SKM-1 treated with dmso at 0.1 percent for 144 hours (cell line): Measurements from ENCODE around the gene FSIP1.

ENCODE experiments used
- DNase-seq: peaks from one replicate; lab custom pipeline; 2025; ENCODE audit not compliant: unreplicated experiment; lab: John Stamatoyannopoulos, UW

Gene FSIP1

GRCh38 chr15:39690881-39691634 lies 91.6 kb downstream of the FSIP1 start:
- DNase-seq = no peak

GRCh38 chr15:39687965-39688364 lies 94.7 kb downstream of the FSIP1 start:
- no peak for DNase-seq

- peak; percentile 61 for DNase-seq
These were observed 96.5 kb downstream of the FSIP1 start for GRCh38 chr15:39685999-39686613.

GRCh38 chr15:39685367-39685766 lies 97.3 kb downstream of the FSIP1 start:
- DNase-seq = no peak

- DNase-seq = no peak
These were observed 98.4 kb downstream of the FSIP1 start for GRCh38 chr15:39684233-39684632.

- no peak for DNase-seq
These were observed 100.3 kb downstream of the FSIP1 start for GRCh38 chr15:39682366-39682765.

- no peak for DNase-seq
These were observed 101.8 kb downstream of the FSIP1 start for GRCh38 chr15:39680868-39681267.

GRCh38 chr15:39672666-39673065 lies 110.0 kb downstream of the FSIP1 start:
- no peak for DNase-seq

- DNase-seq = no peak
These were observed 110.5 kb downstream of the FSIP1 start for GRCh38 chr15:39672184-39672583.

GRCh38 chr15:39670687-39671086 lies 112.0 kb downstream of the FSIP1 start:
- DNase-seq = no peak

- DNase-seq = no peak
These were observed 113.0 kb downstream of the FSIP1 start for GRCh38 chr15:39669661-39670060.

- DNase-seq = no peak
These were observed 113.4 kb downstream of the FSIP1 start for GRCh38 chr15:39669241-39669640.

GRCh38 chr15:39668457-39668856 lies 114.2 kb downstream of the FSIP1 start:
- DNase-seq = no peak

GRCh38 chr15:39667382-39668127 lies 115.1 kb downstream of the FSIP1 start:
- DNase-seq = no peak

- DNase-seq = no peak
These were observed 116.0 kb downstream of the FSIP1 start for GRCh38 chr15:39666677-39667076.

GRCh38 chr15:39665629-39666250 lies 116.9 kb downstream of the FSIP1 start:
- no peak for DNase-seq

- no peak for DNase-seq
These were observed 118.9 kb downstream of the FSIP1 start for GRCh38 chr15:39663704-39664250.

GRCh38 chr15:39661776-39662175 lies 120.9 kb downstream of the FSIP1 start:
- no peak for DNase-seq

- DNase-seq = no peak
These were observed 123.9 kb downstream of the FSIP1 start for GRCh38 chr15:39658740-39659139.

GRCh38 chr15:39657668-39658067 lies 125.0 kb downstream of the FSIP1 start:
- no peak for DNase-seq

GRCh38 chr15:39657181-39657580 lies 125.5 kb downstream of the FSIP1 start:
- no peak for DNase-seq
